Smooth muscle cell (in vitro differentiated cells): Measurements from ENCODE around the gene ADAMTS20. TPM values are rescaled to one million over a fixed set of nuclear protein-coding genes. Genes with fewer than 3 reads are reported as not detected.

Experiments
- DNase-seq: peaks from one replicate; lab custom pipeline; 2025; ENCODE audit not compliant: unreplicated experiment; lab: John Stamatoyannopoulos, UW
- H2AFZ ChIP-seq: fragments of 200-600 bp; sonication (generic); 2 replicates; pipeline ENCODE4 v1.6.0; 2016; ENCODE audit warnings: antibody characterized with exemption, low read depth, mild to moderate bottlenecking
- H3F3A ChIP-seq: fragments of 200-600 bp; sonication (generic); 2 replicates; pipeline ENCODE4 v1.6.0; 2017; ENCODE audit warnings: antibody characterized with exemption, low read depth
- H3K27ac ChIP-seq: fragments of 200-600 bp; sonication (generic); 2 replicates; pipeline ENCODE4 v1.5.1; 2016; ENCODE audit warnings: low read depth, mild to moderate bottlenecking
- H3K27me3 ChIP-seq: fragments of 200-600 bp; sonication (generic); 2 replicates; pipeline ENCODE4 v1.6.1; 2016; ENCODE audit warnings: low read depth, mild to moderate bottlenecking
- H3K36me3 ChIP-seq: fragments of 200-600 bp; sonication (generic); 2 replicates; pipeline ENCODE4 v1.5.1; 2016; ENCODE audit warnings: low read depth
- H3K4me1 ChIP-seq: fragments of 200-600 bp; sonication (generic); 2 replicates; pipeline ENCODE4 v1.5.1; 2016; ENCODE audit warnings: low read depth
- H3K4me2 ChIP-seq: fragments of 200-600 bp; sonication (generic); 2 replicates; pipeline ENCODE4 v1.6.0; 2016; ENCODE audit warnings: mild to moderate bottlenecking
- H3K4me3 ChIP-seq: fragments of 200-600 bp; sonication (generic); 2 replicates; pipeline ENCODE4 v1.5.1; 2016; ENCODE audit warnings: mild to moderate bottlenecking
- H3K79me2 ChIP-seq: fragments of 200-600 bp; sonication (generic); 2 replicates; pipeline ENCODE4 v1.6.0; 2016; ENCODE audit warnings: low read depth, mild to moderate bottlenecking
- H3K9ac ChIP-seq: fragments of 200-600 bp; sonication (generic); 2 replicates; pipeline ENCODE4 v1.6.0; 2016; ENCODE audit warnings: low read depth
- H3K9me3 ChIP-seq: fragments of 200-600 bp; sonication (generic); replicated peaks from 2 replicates; pipeline ENCODE4 v1.5.1; 2016; ENCODE audit warnings: low read depth
- H4K20me1 ChIP-seq: fragments of 200-600 bp; sonication (generic); 2 replicates; pipeline ENCODE4 v1.6.0; 2016; ENCODE audit warnings: low read depth
- CTCF ChIP-seq: fragments of 200-600 bp; sonication (generic); IDR thresholded peaks from 2 replicates; pipeline ENCODE4 v1.5.1; 2017; ENCODE audit warnings: borderline replicate concordance, mild to moderate bottlenecking, antibody characterized with exemption; ENCODE audit not compliant: insufficient read depth, poor library complexity, severe bottlenecking
- WGBS: methylation state at CpG from one replicate; pipeline ENCODE4 v1.1.7; 2016; ENCODE audit warnings: low lambda C conversion rate; 5-methylcytosine and 5-hydroxymethylcytosine counted together
- polyA plus RNA-seq: library from polyadenylated mRNA; unstranded; fragments of >200 nt; fragmentation: Nextera tagmentation; extraction: Ambion mirVana; gene quantifications from 2 replicates; pipeline ENCODE4 v1.2.1, GENCODE V29; 2016
- total RNA-seq: library from RNA; depleted of rRNA; stranded (reverse); fragments of >200 nt; gene quantifications from 2 replicates; pipeline ENCODE4 v1.2.3, GENCODE V29; 2014

ADAMTS20 gene
- total and polyA plus RNA-seq, 2 experiments from 2014 or later = 1.4 to 4.2 TPM

DNA sequence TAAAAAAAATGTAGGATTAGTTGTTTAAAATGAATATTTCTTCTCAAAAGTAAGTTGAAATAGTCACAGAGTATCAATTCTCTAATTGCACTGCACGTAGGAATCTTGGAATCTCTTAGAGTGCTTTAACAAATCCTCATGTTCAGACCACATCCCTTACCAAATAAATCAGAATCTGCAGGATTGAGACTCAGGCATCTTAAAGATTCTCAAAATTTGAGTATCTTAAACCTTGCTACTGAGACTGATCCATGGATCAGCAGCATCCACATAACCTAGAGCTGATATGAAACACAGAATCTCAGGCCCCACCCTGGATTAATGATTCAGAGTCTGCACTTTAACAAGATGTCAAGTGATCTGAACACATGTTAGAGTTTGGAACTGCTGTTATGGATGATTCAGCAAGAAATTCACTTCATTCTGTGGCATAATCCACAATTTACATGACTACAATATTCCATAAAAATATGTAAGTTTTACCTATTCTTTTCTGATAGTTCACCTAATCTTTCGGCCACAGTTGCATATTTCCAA lies 58.7 kb downstream of the ADAMTS20 start:
- Histone ChIP-seq H3K4me1 (no peaks in the 10 kb centered on the region), H3F3A (no peaks in the 10 kb centered on the region), H2AFZ (no peak overlapping the region), H3K27me3 (no peaks in the 10 kb centered on the region), H3K79me2 (no peaks in the 10 kb centered on the region), H4K20me1 (no peaks in the 10 kb centered on the region), H3K36me3 (no peaks in the 10 kb centered on the region), H3K9ac (no peak overlapping the region), H3K4me2 (no peak overlapping the region), H3K27ac (no peak overlapping the region), H3K9me3 (no peaks in the 10 kb centered on the region), H3K4me3 (no peak overlapping the region)
- 86% methylated on average over 2 of the region's 2 CpGs for WGBS
- TF ChIP-seq CTCF = no peak
- DNase-seq = no peak

GRCh38 chr12:43482311-43483085 lies 69.5 kb downstream of the ADAMTS20 start:
- no peaks in the 10 kb centered on the region for H3K27me3 ChIP-seq
- H3F3A ChIP-seq = no peaks in the 10 kb centered on the region
- H3K4me3 ChIP-seq = no peak overlapping the region
- no peak overlapping the region for H3K27ac ChIP-seq
- 98% methylated on average over 3 of the region's 3 CpGs for WGBS
- H3K4me2 ChIP-seq = no peak overlapping the region
- no peak for DNase-seq
- no peak for TF ChIP-seq CTCF
- no peaks in the 10 kb centered on the region for H3K79me2 ChIP-seq
- H4K20me1 ChIP-seq = no peaks in the 10 kb centered on the region
- H3K4me1 ChIP-seq = no peaks in the 10 kb centered on the region
- H3K9ac ChIP-seq = no peak overlapping the region
- no peaks in the 10 kb centered on the region for H3K9me3 ChIP-seq
- no peak overlapping the region for H2AFZ ChIP-seq
- no peaks in the 10 kb centered on the region for H3K36me3 ChIP-seq

- H3K4me1 ChIP-seq = no peaks in the 10 kb centered on the region
- no peaks in the 10 kb centered on the region for H3K36me3 ChIP-seq
- no peaks in the 10 kb centered on the region for H3K27me3 ChIP-seq
- no peak overlapping the region for H3K4me3 ChIP-seq
- H3K9me3 ChIP-seq = no peaks in the 10 kb centered on the region
- no peak overlapping the region for H2AFZ ChIP-seq
- no peak overlapping the region for H3K27ac ChIP-seq
- no peaks in the 10 kb centered on the region for H3F3A ChIP-seq
- no peak for DNase-seq
- 82% methylated on average over 3 of the region's 3 CpGs for WGBS
- H3K4me2 ChIP-seq = no peak overlapping the region
- H4K20me1 ChIP-seq = no peaks in the 10 kb centered on the region
- no peaks in the 10 kb centered on the region for H3K79me2 ChIP-seq
- H3K9ac ChIP-seq = no peak overlapping the region
- no peak for TF ChIP-seq CTCF
These were observed 71.4 kb downstream of the ADAMTS20 start for GRCh38 chr12:43480591-43480990.

DNA sequence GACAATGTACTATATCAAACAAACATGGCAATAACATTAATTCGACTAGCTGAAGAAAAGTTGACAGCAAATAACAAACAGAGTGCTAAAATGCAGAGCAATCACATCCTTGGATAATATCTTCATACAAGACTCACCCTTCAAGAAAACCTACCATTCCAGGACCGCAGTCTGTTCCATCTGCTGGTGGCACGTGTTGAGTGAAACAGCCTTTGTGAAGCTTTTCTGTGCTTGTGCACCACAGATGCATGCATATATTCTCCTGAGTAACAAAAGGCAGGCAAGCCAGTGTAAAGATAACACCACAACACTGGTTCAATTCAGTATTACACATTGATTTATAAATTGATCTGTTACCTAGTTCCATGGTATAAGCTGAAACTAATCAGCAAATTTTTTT lies 89.3 kb downstream of the ADAMTS20 start:
- Histone ChIP-seq H2AFZ (no peak overlapping the region), H3K9ac (no peak overlapping the region), H3K36me3 (no peaks in the 10 kb centered on the region), H3K9me3 (no peaks in the 10 kb centered on the region), H3F3A (no peaks in the 10 kb centered on the region), H3K27me3 (no peaks in the 10 kb centered on the region), H3K79me2 (no peaks in the 10 kb centered on the region), H3K4me2 (no peak overlapping the region), H3K4me1 (no peaks in the 10 kb centered on the region), H3K27ac (no peak overlapping the region), H3K4me3 (no peak overlapping the region), H4K20me1 (no peaks in the 10 kb centered on the region)
- TF ChIP-seq CTCF = no peak
- DNase-seq = no peak
- WGBS = 89% methylated on average over 3 of the region's 3 CpGs
